Hair follicle dermal papilla cell (primary cell): Measurements from ENCODE around the gene TTC4. TPM values are rescaled to one million over a fixed set of nuclear protein-coding genes. Genes with fewer than 3 reads are reported as not detected.

Experiments used
- total RNA-seq: library from RNA; depleted of rRNA; stranded (reverse); fragments of >200 nt; gene quantifications from 2 replicates; pipeline ENCODE4 v1.2.3, GENCODE V29; 2012

Gene TTC4
- total RNA-seq: 19.8 and 23.3 TPM in 2 replicates

GRCh38 chr1:54715493-54716298 is at the start of gene TTC4:
TSS of gene TTC4 (plus strand) at chr1:54715861. CDS start at chr1:54715909, 48 bp downstream.

GRCh38 chr1:54764133-54764921 is 48.7 kb downstream of the TTC4 start, which contains the start of gene PARS2:
TSS of gene PARS2 (minus strand) at chr1:54764523. CDS start at chr1:54759161, 5,362 bp downstream.

Other genes with a start within 250 kb of the TTC4 start
- gene ACOT11, start 167.6 kb upstream of the TTC4 start, total RNA-seq: 5.2 and 6.8 TPM in 2 replicates
- not detected in 2 replicates for gene FAM151A, start 92.3 kb upstream of the TTC4 start, total RNA-seq
- gene MROH7, start 74.1 kb upstream of the TTC4 start, total RNA-seq: 0.49 and 0.65 TPM in 2 replicates
- 4.7 and 4.9 TPM in 2 replicates for gene PARS2, start 48.7 kb downstream of the TTC4 start, total RNA-seq
- gene TTC22, start 85.5 kb downstream of the TTC4 start, total RNA-seq: not detected in 2 replicates
- 295 and 499 TPM in 2 replicates for gene DHCR24, start 171.3 kb downstream of the TTC4 start, total RNA-seq